Measurements from ENCODE around the gene ARHGEF28. TPM values are rescaled to one million over a fixed set of nuclear protein-coding genes. Genes with fewer than 3 reads are reported as not detected.
A peak's percentile ranks its signal among the peaks of the same experiment; 100 is the strongest.

ARHGEF28 gene
- polyA plus RNA-seq, 5 donors: 8.2 to 16.8 (median 10.2) TPM

DNA sequence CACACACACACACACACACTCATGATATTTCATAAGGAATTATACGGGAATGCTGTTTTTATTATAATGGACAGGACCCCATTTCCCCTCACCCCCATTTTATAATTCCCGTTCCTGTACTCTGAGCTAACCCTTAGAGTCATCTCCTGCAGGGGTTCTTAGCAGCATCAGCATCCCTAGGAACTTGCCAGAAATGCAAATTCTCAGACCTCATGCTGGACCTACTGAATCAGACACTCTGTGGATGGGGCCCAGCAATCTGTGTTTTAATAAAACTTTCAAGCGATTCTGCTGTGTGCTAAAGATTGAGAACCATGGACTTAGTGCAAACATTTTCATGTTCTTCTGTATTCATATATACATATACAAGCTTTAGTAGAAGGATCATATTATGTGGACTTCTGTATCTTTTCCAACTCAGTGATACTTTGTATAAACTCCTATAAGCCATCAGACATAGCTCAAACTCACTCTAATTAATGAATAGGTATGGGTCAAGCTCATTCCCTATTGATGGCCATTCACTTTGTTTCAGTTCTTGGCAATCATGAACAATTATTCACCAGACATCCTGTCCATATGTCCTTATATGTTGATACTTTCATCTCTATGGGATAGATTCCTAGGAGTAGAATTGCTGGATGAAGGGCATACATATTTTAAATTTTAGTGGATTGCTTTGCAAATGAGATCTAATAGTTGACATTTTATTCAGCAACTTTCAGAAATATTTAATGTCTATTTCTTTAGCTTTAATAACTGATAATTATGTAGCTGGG, 65.5 kb downstream of the ARHGEF28 start:
- no peak for DNase-seq

DNA sequence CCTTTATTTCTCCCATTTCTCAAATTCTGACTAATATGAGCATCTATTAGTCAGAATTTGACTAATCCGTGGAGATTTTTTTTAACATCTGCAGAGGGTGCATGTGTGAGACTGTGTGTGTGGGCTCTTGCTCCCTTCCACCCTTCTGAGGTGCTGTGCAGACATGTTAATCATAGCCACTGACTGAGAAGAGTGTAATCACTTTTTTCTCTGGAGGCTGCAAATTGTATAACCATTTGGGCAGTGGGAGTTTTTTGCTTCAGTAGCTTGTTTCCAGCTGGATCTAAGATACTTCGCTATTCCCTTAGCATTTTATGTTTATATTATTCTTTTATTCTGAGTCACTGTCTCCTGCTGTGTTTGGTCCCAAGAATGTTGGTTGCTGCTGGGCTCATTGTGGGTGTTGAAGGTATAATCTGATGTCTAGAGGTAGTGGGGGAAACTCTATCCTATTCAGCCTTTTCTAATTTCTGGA, 66.2 kb downstream of the ARHGEF28 start:
- DNase-seq: no peak

DNA sequence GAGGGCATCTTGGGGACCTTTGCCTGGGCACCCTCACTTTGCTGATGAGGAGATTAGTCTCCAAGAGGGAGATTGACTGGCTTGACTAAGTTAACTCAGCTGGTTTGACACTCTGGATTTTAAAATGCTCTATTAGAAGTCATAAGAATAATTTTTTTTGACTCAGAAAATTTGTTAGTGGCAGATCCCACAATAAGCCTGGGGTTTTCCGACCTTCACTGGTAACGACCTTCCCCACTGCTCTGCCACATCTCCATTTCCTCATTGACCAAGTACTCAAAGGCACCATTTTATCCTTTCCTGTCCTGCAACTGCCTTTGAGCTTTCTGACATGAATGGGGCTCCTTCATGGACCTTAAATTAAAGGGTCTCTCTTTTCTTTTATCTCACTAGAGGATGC, 67.0 kb downstream of the ARHGEF28 start:
- DNase-seq: no peak

DNA sequence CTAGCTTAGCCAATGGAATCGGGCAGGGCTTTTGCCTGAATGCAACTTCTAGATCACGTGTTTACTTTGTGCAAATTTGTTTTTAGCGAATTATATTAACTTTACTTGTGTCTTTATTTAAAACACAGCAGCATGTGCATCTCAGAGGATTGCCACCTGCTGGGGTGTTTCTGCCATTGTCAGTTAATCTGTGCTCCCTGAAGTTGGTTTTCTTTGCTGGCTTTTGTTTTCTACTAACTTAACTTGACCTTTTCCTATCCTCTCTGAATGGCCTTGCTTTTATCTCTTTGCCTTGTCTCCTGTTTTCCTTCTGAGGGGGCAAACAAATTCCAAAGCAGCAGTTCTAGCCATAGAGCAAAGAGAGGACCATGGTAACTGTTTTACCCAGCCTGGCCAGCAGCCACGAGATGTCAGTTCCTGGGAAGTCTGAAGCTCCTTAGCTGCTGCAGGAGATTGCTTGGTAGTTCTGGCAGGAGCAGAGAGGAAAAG, 67.6 kb downstream of the ARHGEF28 start:
- DNase-seq: no peak

DNA sequence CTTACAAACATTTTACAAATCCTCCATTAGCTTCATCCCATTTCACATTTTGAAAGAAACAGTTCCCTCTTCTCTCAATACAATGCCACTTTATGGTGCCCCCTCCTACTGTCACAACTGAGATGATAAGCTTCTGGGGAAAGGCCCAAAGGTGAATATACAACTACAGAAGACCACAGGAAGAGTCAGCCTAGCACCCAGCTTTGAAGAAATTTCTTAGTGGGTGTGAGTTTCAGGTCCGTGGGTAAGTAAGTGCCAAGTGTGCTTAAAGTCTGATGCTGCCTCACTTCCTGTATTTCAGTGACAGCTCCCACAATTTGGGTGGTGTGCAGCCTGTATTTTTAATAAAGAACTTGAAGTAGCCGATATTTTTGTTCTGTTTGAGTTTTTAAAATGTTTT, 68.1 kb downstream of the ARHGEF28 start:
- no peak for DNase-seq

DNA sequence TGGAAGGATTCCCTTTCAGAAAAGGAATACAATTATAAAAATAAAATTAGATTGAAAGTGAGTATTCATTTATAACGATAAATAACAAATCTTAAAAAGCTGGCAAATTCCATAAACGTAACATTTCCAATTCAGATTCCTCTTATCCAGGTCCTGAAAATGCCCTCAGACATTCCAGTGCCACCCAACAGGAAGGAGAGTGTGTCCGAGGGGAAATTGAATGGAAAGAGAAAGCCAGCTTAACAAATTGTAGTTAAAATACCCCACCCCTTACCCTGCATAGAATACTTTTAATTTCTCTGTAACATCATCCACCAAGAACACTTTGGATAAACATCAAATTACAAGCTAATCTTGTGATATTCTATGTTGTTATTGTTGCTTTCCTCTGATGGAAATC, 72.0 kb downstream of the ARHGEF28 start:
- no peak for DNase-seq

DNA sequence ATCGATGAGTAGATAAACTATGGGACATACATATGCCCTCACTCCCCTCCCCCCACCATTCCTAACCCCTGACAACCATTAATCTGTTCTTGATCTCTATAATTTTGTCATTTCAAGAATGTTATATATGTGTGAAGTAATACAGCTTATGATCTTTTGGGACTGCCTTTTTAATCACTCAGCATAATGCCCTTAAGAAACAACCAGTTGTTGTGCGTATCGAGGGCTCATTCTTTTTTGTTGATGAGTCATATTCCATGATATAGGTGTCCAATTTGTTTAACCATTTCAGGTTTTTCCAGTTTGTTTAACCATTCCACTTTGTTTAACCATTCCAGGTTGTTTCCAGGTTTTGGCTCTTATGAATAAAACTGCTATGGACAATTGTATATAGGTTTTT, 75.6 kb downstream of the ARHGEF28 start:
- no peak for DNase-seq

DNA sequence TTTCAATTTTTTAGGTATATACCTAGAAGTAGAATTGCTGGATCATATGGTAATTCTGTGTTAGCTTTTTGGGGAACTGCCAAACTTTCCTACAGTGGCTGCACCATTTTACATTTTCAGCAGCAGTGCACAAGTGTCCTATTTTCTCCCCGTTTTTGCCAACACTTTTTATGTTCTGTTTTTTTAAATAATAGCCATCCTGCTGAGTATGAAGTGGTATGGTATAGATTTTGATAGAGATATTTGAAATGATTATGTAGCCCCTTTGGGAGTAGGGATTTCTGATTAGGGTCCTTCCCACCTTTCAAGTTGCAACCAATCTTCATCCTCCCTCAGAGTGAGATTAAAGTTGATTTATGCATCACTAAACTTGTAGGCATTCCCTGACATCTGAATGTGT, 76.5 kb downstream of the ARHGEF28 start:
- no peak for DNase-seq

DNA sequence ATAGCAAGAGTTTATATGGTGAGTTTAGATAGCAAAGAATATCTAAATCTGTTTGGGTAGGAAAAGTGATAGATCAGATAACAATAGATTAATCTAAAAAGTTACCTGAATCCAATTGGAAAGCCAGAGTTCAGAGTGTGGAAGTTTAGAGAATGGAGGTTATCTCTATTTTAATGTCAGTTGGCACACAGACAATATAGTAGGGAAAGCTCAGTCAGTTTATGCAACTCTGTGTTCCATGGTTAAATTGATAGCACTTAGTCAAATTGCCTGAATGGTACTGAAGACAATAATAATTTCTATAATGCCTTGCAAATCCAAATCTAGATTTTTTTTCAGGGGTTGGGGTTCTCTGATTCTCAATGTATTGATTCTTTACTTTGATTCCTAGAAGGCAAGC, 77.0 kb downstream of the ARHGEF28 start:
- DNase-seq: no peak

DNA sequence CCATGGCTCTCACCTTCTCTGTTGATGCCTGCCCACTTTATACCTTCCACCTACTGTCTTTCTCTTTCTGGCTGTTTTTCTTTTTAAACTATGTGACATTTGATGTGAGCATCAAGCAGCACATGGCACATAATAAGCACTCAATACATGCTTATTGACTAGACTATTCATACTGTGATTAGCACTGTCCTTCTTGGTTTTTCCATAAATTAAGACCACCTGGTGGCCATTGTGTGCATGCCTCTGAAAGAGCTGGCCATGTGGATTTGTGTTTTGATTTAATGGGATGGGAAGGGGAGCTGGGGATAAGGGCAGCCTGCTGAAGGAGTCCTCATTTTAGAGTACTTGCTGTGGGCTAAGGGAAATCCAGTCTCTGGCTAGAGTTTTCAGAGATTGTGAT, 79.4 kb downstream of the ARHGEF28 start:
- DNase-seq: no peak

DNA sequence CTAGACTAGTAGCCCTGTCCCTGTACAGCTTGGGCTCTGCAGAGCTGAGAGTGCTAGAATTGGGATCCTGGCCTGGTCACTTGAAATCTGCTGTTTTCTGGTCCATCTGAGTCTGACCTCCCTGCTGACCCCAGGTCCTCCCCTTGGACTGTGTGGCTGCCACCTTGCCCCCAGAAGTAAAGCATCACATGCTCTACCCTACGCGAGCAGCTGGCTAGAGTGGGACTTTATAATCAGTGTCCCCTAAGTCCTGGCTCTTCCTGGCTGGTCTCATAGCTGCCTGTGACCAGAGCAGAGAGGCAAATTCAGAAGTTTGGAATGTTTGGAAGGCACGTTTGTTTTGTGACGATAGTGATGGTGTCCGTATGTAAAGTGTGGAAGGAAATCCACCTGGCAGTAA, 81.0 kb downstream of the ARHGEF28 start:
- no peak for DNase-seq

DNA sequence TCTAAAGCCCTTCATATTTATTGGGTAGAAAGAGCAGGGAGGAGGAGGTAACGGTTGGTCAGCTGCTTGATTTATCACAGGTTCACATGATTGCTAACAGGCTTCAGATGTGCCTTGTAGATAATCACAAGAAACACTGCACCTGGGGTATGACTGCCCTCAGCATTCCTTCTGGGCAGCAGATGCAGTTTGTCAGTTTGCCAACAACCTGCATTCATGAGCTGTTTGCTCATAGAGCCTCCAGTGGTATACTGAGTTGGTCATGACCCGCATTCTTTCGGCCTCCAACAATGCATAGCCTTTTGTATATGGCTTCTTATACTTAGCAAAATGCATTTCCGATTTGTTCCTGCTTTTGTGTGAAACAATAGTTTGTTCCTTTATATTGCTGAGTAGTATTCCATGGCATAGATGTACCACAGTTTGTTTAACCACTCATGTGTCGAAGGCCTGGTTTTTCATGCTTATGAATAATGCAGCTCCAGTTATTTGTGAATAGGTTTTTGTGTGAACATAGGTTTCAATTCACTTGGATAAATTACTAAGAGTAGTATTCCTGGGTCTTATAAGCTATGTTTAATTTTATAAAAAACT, 83.6 kb downstream of the ARHGEF28 start:
- no peak for DNase-seq

DNA sequence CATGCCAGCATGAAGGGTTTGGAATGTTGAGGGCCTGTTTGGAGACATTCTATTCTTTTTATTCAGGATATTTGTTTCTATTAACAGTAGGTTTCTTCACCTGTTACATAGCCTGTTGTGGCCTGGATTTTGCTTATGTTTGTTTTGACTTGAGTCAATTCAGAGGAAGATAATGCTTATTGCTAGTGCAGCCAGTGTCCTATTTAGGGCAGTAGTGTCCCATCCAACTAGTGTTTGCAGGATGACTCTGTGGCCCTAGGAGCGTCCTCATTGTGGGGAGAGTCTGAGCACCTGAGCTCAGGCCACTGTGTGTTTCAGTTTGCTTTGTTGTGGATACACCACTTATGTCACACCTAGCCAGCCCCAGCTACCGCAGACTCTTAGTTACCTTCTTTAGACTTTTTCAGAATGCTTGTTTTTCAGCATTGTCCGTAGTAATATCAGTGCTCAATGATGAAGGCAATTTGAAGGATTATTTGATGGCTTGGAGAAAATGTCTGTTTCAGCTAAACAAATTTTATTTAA, 90.3 kb downstream of the ARHGEF28 start:
- DNase-seq: no peak

DNA sequence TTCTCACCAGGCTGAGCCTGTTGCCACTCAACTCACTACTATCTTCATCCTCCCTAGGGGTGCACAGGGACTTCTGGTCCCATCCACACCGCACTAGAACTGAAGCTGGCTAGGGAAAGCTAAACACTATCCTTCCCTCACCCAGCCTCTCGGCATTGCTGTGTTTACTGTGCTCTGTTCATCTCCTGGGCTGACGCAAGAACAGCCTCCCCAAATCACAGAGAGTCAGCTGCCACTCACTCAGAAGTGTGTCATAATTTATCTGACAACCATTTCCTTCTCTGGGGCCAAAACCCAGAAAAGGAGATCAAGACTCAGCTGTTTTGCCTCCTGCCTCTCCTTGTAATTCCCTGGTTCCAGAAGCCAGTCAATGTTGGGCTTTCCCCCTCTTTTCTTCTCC, 92.8 kb downstream of the ARHGEF28 start:
- no peak for DNase-seq

DNA sequence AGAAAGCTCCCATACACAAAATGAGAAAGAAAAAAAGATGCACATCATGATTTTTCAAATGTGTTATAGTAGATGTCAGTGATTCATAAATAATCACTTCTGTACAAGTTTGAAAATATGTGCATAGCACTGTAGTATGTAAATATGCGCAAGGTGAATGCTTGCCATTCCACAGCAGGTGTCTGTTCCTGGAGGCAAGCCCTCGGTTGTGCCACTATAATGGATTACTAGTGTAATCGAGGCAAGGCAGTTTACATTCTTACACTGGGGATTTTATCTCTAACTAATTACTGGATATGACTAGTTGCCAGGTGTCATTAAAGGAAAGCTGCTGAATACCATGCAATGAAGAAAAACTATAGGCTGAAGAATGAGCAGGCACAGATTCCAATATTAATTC, 93.6 kb downstream of the ARHGEF28 start:
- DNase-seq: no peak

DNA sequence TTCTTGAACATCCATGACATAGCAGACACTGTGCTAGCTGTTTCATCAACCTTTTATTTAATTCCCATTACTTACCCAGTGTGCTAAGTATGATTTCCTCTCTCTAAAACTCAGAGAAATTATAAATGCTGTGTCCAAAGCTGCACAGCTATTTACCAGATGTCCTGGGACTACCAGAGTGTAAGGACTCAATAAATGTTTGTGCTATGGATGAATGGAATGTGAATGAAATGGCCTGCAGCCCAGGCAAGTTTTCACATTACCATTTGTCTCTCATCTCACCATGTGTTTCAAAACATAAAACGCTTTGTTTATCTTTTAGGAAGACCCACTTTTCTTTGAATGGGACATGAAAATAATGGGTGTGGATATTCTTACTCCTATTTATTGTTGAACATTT, 96.2 kb downstream of the ARHGEF28 start:
- DNase-seq: peak; percentile 40

DNA sequence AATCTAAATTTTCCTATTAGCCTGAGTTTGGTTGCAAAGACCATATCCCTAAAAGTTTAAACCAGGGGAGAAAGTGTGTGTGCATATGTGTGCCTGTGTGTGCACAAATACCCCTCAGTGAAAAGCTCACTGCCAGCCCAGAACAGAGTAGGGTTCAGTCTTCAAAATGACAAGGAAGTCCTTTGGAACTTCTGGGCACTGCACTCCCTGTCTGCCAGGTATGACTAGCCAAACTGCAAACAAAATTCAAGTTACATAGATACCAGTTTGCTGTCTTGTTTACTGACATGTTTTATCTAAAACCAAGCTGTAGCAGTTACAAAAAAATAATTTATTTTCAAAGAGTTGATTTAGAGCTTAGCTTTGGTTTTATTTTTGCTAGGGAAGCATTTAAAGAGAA, 100.1 kb downstream of the ARHGEF28 start:
- DNase-seq: no peak

DNA sequence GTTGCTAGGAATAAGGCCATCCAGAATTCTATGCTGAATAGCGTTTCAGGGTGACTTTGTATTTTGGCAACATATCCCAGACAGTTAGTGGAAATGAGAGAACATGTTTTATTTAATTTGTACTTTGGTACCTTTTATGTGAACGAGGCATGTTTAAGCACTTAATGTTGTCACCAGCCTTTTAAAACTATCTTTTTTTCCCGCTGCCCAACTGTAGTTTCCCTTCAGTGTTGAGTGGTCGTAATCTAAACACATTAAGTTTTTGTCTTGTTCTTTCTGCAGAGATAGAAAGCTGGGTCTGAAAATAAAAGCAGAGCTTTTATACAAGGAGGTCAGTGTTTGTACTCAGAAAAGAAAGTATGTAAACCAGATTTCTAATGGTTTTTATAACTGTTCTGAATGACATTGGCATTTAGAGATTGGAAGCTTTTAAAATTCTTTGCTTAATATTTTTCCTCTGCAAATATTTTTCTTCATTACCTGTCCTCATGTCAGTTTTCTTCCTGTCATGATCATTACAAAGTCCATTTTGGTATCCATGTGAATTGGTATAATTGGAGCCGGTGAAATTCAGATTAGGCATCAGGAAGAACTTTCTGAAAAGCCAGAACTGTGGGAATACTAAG, 100.7 kb downstream of the ARHGEF28 start:
- DNase-seq: no peak

DNA sequence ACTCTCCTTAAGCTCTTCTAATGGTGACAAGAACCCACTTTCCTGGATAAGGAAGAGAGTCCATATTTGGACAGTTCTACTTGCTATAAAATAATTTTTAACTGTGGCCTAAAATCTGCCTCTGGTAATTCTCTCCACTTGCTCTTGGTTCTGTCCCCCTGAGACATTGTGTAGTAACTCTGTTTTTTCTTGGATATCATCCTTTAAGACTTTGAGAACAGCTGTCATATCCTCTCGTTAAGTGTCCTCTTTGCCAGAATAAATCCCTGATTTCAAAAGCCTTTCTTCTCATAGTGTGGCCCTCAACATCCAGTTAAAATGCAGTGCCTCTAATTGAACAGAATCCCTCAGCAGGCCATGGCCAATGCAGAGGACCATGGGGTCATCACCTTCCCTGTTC, 101.5 kb downstream of the ARHGEF28 start:
- DNase-seq: no peak

DNA sequence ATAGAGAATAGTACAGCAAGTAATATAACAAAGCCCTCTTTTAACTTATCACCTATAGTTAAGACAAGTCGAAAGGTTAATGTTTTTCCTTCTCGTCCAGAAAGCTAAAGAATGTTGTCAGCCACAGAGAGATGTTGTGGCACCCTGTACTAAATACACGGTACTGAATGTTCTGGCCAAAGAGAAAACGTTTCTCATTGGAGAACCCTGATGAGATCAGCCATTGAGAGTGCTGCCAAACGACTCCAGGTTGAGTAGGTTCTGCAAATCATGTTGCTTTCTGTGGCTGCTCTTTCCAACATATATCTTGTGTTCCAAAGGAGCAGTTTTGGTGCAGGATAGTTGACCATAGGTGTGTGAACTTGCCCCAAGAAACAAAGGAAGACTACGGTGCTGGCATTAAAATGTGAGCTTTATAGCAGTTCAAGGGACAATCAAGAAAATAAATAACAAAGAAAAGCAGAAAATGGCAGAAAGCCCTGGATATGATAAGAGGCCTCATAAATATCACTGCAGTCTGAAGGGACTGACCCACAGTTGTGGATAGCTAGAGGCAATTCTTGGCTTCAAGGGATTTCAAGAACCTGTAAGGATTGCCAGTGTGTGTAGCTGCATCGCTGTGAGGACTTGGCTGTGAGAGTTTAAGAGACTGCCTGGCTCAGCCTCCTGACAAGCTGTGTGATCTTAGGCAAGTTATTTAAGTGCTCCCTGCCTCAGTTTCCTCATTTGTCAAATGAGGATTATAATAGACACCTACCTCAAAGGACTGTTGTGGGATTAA, 102.7 kb downstream of the ARHGEF28 start:
- no peak for DNase-seq

DNA sequence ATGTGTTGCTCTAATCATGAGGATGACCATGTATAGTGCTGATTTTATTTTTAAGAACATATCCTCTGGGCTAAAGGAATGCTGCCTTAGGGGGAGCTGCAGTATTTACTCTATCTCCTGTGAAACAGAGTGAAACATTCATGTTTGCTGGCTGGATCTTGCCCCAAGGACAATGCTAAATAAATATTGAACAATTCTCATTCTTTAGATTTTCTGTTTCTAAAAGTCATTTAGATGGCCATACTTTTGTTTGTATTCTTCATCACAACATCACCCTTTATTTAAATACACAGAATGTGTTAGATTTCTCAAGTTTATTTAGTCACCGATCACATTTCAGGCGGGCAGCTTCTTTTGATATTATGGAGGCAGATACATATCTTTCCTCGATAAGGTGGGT, 103.3 kb downstream of the ARHGEF28 start:
- DNase-seq: no peak

DNA sequence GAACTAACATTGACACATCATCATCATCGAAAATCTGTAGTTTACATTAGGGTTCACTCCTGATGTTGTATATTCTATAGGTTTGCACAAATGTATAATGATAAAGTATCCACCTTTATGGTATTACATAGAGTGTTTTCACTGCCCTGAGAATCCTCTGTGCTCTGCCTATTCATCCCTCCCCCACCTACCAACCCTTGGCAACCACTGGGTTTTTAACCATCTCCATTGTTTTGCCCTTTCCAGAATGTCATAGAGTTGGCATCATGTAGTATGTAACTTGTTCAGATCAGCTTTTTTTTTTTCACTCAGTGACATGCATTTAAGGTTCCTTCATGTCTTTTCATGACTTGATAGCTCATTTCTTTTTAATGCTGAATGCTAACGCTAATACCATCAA, 106.0 kb downstream of the ARHGEF28 start:
- DNase-seq: no peak
